Measurements from ENCODE around the gene TMEM106B.

Gene TMEM106B

DNA sequence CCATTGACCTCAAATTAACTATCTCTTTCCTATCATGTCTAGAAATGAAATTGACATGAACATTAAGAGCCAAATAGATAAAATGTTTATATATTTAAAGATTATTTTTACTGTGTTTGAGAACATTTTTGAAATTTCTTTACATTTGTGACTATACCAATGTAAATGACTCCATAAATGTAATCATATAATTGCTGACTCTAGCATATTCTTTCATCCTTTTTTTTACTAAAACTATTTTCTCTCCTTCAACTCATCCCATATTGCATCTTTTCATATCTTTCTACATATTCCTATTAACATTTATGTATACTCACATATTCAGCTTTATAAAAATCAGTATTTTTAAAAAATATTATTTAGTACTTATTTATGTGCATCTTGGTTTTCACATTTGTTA, 16.9 kb downstream of the TMEM106B start:
- DNase-seq (ENCODE audit: low read depth), result no peak

DNA sequence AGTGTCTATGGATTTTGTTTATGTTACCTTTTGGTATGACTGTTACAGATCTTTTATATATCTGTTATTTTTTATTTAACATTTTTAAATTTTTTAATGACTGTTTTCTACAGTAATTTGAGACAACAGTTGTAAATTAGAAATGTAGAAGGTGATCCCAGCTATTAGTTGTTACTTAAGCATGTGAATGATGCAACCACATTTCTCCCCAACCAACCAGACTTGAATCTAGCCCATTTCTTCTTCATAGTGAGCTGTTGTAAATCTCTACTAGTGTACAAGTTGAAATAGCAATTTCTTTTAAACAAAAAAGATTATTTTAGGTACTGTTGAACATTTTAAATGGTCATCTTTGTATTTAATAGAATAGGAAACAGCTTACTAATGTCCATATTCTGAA, 18.0 kb downstream of the TMEM106B start:
- no peak for DNase-seq (ENCODE audit: low read depth)

DNA sequence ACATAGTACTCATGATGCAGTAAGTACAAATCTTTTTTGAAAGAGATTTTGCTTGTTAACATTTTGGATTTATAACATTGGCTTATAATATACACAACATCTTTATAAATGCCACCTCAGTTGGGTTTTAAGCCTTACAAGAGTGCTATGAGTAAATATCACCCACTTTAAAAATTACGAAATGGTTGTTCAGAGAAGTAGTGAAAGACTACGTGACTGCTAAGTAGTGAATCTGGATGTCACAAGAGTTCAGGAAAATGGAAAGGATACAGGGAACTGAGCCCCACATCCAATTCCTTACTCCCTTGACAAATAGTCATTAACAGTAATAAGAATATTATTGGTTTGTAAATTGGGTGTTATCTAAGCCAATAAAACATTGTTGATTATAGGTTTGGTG, 20.0 kb downstream of the TMEM106B start:
- no peak for DNase-seq (ENCODE audit: low read depth)

DNA sequence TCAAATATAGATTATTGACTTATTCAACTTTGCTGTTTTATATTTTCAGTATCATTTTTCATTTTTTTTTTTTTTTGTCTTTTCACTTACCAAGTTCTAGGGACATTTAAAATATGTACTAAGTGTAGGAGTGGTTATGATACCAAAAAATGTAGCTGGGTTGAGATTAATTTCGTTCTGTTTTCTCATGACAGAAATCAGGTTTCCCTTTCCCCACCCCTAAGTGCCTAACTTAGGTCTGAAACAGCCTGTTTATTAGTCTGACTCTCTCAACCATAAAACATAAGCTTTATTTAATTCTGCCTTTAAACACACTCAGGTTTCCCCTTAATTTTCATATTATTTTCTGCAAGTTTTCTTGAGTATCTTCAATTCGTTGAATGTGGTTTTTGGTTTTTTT, 22.1 kb downstream of the TMEM106B start:
- no peak for DNase-seq (ENCODE audit: low read depth)

DNA sequence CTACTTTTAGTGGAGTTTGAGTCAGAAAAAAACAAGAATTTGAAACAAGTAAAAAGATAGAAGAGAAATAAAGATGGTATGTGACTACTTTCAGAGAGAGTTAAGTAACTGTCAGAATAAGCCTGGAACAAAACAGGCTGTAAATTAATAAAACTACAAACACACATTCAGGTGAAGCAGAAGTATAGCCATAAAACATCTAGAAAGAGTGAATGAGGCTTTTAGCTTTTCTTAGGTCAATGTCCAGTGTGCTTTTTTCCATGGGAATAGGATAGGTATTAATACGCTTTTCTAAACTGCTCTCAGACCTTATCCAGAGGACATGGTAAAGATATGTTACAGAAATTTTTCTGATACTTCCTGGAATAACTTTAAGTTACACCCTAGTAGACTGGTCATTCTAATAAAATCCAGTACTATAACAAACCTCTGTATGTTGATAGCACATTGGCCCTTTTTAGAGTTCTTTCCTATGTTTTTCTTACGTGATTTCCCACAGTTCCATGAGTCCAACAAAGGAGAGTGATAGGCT, 23.3 kb downstream of the TMEM106B start:
- DNase-seq (ENCODE audit: low read depth), result no peak

DNA sequence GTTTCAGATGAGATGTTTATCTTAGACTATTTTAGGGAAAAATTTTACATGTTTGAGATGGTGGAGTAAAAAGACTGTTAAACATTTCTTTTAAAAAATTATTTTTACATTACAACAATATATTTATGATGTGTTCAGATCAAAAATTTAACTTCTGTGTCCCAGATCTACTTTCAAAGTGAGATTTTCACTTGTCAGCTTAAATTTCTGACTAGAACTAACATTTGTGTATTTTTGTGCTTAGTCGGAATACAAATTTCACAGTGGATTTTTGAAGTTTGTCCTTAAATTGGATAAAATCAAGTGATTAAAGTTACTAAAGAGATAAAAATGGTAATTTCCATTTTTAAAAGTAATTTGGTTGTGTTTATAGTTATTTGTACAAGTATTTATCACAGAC, 24.9 kb downstream of the TMEM106B start:
- DNase-seq (ENCODE audit: low read depth), result no peak

DNA sequence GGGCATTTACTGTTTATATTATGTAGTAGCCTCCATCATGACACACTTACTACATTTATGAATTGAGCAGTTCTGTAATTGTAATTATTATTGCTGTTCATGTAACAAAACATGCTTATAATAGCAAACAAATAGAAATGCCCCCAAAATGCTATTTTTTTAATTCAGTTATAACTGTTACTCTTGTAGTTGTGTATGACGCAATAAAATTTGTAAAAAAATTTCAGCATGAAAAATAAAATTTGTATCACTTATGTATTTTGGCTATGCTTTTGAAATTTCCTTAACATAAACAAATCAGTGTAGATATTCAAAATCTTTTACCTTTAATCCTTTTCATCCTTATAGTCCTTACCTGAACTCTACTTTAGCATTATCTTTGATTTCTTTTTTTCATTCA, 25.9 kb downstream of the TMEM106B start:
- no peak for DNase-seq (ENCODE audit: low read depth)

DNA sequence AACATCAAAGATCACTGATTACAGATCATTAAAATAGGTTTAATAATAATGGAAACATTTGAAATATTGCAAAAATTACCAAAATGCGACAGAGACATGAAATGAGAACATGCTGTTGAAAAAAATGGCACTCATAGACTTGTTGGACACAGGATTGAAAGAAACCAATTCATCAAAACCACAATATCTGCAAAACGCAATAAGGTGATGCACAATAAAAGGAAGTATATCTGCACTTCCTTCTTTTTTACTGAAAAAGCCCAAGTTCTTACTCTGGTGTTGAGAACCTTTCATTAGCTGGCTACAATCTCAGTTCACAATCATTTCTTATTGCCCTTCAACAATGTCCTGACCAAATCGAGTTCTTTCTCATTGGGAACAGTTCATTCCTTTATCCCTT, 28.7 kb downstream of the TMEM106B start:
- DNase-seq (ENCODE audit: low read depth), result no peak

DNA sequence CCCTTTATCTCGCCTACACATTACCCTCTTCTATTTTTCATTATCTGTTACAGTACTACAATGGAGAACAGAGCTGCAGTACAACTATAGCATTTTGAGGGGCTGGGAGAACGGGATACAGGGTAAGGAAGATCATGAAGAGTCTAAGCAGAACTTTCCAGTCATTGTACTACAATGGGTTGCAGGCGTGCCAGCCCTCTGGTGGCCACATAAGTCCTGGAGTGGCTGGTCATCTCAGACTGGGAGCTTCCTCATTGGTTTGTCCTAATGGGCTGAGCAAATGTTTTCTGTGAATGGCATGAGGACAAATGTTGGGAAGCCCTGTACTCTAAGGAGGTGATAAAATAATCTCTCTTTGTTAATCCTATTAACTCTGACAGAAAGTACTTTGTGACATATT, 33.0 kb downstream of the TMEM106B start:
- DNase-seq (ENCODE audit: low read depth), result no peak

DNA sequence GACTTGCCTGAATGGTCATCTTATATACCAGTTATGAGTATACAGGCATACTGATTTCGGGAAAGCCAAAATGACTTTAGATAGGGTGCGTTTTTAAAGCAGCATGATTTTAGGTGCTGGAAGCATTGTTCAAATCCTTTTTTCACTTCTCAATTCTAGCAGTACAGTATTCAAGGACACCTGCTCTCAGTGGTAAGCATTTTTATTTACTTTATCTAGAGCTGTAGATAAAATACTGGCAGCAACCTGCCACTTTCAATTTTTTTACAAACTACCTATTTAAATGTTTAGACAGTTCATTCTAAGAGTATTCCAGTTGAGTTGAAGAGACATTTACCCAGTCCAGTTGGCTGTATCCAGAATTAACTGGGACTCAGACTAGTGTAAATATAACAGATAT, 33.6 kb downstream of the TMEM106B start:
- DNase-seq (ENCODE audit: low read depth), result no peak

DNA sequence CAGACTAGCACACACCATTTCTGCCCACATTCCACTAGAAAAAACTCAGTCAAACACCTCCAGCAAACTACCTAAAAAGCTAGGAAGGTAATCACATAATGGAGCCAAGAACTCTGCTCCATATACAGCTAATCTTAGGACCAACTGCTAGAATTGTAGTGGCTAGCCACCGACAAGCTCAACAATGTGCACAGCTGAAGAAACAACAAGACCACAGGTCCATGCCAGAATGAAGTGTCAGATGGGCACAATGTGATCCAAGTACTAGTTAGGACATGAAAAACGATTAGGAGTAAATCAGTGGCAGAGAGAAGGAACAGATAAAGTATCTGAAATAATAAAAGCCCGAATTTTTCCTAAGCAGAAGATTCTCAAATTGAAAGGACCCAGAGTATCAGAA, 38.6 kb downstream of the TMEM106B start:
- DNase-seq (ENCODE audit: low read depth), result no peak

DNA sequence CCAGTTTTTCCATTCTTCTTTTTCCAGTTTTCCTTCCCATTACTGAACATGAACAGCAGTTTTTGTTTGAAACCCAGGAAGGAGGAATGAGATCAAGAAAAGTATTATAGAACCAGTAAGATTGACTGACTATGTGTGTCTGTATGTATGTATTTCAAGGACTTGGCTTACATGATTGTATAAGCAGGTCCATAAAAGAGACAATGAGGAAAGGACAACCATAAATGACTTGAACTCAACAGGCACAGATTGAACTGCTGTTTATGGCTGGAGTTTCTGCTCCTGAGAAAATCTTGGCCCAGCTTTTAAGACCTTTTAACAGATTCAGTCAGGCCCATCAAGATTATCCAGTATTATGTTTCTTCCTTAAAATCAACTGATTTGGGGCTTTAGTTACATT, 39.1 kb downstream of the TMEM106B start:
- DNase-seq (ENCODE audit: low read depth), result no peak

DNA sequence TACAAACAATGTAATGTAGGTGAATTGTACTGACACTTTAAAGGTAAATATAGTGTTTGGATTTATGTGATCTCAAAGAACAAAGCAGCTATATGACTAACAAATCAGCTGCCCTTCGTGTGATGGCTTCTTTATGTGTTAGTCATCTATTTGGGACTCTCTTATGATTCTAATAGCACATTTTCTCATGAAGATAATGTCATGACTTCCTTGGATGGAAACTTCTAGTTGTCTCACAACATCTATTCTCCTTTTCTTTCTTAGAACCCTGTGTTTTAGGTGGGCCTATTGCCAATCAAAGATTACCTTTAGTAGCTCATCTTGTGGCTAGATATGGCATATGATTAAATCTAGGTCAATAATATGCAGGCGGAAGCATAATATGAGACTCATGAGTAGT, 45.0 kb downstream of the TMEM106B start:
- peak; percentile 60 for DNase-seq (ENCODE audit: low read depth)

DNA sequence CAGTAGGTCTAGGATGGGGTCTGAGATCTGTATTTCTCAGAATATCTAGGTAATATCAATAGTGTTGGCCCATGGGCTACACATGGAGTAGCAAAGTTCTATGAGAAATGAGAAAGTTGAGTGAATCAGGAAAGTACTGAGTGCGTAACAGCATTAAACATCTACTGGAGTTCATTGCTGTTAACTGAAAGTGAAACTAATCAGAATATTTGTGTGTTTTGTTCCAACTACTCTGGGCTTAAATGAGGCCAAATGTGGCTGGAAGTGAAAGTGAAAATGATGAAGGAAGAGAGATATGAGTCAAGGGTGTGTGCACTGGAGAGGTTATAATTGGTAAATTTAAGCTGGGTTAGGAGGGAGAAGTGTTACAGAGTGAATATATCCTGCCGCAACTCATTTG, 46.5 kb downstream of the TMEM106B start:
- DNase-seq (ENCODE audit: low read depth), result peak; percentile 46

DNA sequence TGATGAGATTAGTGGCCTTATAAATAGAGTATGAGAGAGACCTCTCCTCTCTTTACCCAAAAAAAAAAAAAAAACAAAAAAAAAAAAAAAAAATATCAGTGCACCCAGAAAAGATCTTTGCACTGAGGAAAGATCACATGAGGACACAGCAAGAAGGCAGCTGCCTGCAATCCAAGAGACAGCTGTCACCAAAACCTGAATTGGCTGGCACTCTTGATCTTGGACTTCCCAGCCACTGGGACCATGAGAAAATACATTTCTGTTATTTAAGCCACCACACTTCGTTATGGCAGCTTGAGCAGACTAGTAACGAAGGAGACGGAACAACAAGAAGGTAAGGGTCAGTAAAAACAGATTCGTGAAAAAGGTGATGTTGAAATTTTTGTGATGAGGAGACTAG, 47.0 kb downstream of the TMEM106B start:
- DNase-seq (ENCODE audit: low read depth), result no peak

DNA sequence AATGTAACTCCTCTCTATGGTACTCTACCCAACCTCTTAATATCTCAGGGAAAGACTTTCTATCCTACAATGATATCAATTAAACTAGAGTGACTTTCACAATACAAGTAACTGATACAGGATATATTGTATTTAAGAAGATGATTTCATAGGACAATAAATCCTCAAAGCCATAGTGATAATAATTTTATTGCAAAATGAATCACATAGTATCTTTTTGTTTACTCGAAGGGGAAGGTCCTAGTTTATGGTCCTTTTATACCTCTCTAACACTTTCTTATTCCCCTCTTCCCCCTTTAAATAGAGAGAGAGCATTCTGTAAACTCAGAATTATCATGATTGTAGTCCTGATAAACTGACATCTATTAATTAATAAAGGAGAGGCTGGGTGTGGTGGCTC, 56.4 kb downstream of the TMEM106B start:
- DNase-seq (ENCODE audit: low read depth), result no peak

DNA sequence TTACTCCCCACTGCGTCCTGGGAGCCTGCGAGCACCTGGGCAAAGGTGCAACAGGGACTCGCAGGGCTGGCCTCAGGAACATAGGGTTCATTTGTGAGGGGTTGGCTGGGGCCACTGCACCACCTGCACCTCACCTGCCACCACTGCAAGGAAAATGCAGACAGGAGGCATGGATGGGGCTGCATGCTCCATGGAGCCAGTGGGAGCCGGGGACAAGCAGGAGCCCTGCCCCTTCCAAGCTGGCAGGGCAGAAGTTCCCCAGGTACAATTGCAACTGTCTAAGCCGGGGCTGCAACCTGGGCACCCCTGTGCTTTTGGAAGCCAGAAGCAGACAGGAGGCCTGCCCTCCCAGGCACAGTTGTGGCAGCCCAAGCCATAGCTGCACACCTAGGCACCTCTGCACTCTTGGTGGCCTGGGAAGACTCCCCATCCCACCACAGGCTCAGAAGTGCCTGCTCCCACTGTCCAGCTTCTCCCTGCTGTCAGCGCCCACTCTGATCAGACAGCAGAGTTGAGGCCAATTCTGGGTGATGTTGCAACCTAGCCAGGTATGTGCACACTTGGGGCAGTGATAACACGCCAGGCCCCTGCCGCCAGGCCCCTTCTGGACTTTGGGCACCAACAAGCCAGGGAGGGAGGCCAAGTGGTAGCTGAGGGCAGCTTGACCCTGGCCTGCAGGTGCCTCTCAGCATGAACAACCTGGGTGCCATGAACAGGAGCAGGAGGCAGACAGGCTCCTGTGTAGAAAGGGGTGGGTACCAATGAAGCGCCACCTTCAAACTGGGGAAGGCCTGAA, 58.2 kb downstream of the TMEM106B start:
- DNase-seq (ENCODE audit: low read depth), result no peak

DNA sequence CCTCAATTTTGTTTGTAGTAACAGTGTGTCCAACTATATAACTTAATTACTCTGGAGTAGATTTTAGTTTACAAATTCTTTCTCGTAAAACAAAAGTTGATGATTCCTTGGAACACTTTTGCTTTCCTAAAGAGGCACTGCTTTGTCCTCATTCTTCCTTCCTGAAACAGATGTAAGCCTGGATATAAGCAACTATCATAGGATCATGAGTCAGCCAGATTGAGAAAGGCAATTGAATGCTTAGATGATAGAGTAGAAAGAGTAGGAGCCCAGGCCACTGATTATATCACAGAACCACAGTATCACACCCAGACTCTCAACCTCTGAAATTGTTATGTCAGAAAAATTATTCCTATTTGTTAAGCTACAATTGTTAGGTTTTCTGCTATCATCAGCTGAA, 69.9 kb downstream of the TMEM106B start:
- peak; percentile 63 for DNase-seq (ENCODE audit: low read depth)

DNA sequence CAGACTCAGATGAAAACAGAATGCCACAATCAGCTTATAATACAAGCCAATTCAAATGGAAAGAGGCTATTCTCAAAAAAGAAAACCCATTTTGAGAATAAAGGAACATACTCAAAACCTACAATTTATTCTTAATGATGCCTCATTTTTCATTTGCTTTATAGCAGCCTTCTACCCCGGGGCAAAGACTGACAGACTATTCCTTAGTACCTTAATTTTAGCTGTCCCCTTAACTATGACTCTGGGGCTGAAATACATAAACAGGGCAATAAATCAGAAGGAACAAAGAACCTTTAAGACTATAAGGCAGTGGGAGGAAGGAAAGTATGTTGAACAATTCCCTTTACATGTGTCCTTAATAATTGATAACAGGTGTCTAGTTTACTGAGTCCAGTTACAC, 76.8 kb downstream of the TMEM106B start:
- no peak for DNase-seq (ENCODE audit: low read depth)

DNA sequence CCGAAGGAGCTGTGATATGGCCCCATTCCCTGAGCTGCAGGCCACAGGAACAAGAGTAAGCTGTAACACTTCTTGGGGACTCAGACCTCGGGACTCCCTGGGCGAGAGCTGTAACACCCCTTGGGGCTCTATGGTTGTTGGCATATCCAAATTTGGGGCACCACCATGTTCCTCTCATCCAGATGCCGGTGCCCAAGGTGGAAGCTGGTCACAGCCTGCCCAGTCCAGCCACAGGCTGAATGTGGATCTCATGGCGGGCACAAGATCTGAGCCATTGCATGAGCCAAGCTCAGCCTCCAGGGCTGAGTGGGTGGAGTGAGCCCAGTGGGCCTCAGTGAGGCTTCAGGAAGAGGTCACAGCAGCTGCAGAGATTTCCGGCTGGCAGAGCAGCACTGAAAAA, 78.9 kb downstream of the TMEM106B start:
- no peak for DNase-seq (ENCODE audit: low read depth)

DNA sequence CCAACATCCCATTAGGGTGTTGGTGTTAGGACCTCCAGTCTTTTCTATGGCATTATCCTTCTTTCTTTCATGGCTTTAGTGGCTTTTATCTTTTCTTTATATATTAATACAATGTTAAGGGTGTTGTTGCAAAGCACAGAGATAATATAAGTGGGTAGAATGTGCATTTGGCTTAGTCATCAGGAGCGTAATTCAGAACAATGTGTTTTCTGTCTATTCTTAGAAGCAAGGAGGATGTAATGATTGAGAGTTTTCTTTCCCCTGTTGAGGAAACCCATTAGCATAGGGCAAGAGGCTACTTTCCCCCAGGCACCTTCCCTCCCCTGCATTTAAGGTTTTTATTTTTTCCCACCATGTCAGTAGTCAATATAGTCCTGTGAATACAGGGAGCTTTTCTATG, 79.7 kb downstream of the TMEM106B start:
- no peak for DNase-seq (ENCODE audit: low read depth)

DNA sequence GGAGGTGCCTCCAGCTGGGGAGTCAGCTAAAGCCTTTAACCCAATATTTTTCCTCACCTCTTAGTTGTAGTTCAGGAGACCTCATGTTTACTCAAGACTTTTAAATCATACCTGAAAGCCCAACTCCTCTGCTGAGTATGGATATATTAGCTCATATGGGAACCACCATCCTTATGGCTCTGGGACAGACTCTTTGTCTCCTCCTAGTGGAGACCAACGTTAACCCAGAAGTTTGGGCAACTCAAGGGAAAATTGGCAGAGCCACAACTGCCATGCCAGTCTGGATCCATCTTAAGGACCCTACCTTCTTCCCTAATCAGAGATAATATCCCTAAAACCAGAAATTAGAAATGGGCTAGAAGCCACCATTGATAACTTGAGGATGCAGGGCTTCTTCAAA, 80.8 kb downstream of the TMEM106B start:
- no peak for DNase-seq (ENCODE audit: low read depth)
